GM12864 (cell line): ENCODE data around the gene GALNT14.

Source experiments
- DNase-seq: peaks from one replicate; pipeline ENCODE4 v3.0.0-alpha.2; 2011; ENCODE audit warnings: low read depth
- H3K4me3 ChIP-seq: 2 replicates; pipeline ENCODE4 v1.5.1; 2011; ENCODE audit warnings: mild to moderate bottlenecking, low read depth, low read length, control low read depth
- TF ChIP-seq, protein P1 (sequence below): IDR thresholded peaks from 2 replicates; pipeline ENCODE4 v1.5.1; 2011; ENCODE audit warnings: low read depth, mild to moderate bottlenecking, moderate library complexity, low read length, control low read depth, inconsistent platforms; ENCODE audit errors: missing control alignments

Gene GALNT14

DNA sequence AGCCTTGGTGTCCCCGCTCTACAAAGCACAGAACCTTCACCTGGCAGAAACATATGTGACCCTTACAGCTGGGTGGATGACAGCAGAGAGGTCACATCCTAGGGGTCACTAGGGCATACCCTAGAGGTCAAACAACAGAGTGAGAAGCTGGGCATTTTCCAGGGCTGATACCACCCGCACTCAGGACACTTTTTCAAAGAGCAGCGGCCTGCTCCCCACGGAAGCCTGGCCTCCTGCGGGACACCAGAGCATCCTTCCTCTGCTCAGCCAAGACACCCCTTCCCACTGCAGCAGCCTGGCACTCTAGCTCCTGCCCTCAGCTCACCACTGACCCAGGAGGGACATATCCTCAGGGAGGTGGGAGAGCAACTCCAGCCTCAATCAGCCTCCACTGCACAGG lies 86.0 kb downstream of the GALNT14 start:
- no peak for DNase-seq
- TF ChIP-seq, protein P1, sequence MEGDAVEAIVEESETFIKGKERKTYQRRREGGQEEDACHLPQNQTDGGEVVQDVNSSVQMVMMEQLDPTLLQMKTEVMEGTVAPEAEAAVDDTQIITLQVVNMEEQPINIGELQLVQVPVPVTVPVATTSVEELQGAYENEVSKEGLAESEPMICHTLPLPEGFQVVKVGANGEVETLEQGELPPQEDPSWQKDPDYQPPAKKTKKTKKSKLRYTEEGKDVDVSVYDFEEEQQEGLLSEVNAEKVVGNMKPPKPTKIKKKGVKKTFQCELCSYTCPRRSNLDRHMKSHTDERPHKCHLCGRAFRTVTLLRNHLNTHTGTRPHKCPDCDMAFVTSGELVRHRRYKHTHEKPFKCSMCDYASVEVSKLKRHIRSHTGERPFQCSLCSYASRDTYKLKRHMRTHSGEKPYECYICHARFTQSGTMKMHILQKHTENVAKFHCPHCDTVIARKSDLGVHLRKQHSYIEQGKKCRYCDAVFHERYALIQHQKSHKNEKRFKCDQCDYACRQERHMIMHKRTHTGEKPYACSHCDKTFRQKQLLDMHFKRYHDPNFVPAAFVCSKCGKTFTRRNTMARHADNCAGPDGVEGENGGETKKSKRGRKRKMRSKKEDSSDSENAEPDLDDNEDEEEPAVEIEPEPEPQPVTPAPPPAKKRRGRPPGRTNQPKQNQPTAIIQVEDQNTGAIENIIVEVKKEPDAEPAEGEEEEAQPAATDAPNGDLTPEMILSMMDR = no peak
- H3K4me3 ChIP-seq = no peak overlapping the region

DNA sequence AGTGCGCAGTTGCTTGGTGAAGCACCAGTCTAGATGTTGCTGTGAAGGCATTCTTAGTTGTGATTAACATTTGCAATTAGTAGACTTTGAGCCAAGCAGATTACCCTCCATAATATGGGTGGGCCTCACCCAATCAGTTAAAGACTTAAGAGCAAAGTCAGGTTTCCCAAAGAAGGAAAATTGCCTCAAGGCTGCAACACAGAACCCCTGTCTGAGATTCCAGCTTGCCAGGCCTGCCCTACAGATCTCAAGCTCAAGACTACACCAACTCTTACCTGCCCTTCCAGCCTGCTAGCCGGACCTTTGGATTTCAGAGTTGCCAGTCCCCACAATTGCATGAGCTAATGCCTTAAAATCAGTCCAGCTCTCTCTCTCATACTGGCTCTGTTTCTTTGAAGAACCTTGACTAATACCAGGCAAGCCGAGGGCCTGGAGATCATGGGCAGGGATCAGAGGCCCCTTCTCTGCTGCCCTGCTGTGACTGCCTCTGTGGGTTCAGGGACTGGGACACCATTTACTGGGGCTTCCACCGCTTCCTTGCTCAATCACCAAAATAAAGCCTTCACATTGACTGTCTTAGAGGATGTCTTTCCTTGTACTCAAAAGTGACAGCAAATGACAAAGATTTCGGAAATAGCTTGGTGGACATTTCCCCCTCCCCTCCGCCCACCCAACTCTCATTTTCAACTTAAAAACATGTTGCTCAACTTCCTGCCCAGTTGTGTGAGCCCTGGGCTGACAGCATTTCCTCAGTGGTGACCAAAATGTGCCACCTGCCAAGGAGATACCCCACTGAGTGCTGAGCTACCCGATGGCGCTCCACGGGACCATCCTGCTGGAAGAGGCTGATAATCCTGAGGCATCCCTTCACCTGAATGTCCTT lies 86.7 kb downstream of the GALNT14 start:
- TF ChIP-seq, protein P1 = no peak
- DNase-seq = no peak

DNA sequence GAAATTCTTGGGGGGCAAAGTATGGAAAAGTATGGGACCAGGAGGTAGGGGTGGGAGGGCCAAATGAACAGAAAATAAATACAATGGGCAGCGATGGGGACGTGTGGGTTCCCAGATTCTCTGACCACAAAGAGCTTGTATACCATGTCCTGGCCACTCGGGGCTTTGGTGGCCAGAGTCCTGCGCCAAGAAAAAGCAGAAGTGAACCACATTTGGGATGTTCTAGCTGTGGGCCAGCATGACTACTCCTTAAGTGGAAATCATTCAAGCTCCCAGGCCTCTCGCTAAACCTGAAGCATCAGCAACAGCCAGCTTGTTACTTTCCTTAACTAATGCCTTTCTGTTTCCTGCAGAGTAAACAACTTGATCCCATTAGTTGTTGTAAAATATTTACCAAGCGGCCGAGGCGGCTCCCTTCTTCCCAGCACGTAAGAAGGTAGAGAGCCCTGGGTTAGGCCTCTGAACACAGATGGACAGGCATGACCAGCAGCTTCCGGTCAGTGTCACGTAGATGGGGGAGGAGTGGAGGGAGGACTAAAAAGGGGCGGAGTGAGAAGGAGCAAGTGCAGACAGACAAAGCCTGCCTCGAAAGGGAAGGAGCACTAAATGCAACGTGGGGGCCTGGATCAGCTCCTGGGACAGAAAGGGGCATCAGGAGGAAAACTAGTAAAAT lies 88.2 kb downstream of the GALNT14 start:
- H3K4me3 ChIP-seq = no peak overlapping the region
- DNase-seq = no peak
- TF ChIP-seq, protein P1 = no peak

More for the DNA sequence above, 86.7 kb downstream of the GALNT14 start:
- H3K4me3 ChIP-seq = no peak overlapping the region

DNA sequence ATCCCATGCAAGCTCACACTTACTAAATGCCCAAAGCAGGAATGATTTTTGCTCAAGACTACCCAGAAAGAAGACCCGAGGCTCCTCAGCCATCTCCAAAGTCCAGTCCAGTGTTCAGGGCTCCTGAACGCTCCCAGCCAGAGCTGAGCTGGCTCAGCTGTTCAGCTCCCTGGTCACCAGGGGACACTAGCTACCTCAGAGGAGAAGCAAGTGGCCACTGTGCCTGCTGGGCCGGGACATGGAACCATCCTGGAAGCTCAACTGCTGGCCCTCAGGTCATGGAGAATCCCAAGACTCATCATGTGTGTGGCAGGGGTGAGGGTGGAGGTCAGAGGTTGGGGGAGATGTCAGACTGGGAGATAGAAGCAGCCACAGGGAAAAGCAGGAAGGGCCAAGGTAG lies 89.0 kb downstream of the GALNT14 start:
- no peak overlapping the region for H3K4me3 ChIP-seq
- DNase-seq = no peak
- TF ChIP-seq, protein P1 = no peak

DNA sequence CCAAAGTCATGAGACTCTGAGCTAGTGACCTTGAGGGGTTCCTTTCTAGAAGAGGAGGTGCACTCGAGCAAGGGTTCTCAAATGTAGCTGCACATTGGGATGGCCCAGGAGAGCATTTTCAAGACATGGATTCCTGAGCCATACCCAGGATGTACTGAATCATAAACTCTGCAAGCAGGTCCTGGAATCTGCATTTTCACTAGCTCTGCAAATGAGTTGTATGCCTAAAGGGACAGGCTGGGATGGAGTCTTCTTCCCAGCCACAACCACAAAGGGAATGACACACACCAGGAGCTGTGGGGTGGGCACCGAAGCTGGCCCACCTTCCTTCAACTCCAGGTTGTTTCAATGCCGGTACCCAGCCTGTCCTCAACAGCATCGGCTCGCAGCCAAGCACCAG lies 90.6 kb downstream of the GALNT14 start:
- no peak for DNase-seq
- H3K4me3 ChIP-seq = no peak overlapping the region
- TF ChIP-seq, protein P1 = no peak

DNA sequence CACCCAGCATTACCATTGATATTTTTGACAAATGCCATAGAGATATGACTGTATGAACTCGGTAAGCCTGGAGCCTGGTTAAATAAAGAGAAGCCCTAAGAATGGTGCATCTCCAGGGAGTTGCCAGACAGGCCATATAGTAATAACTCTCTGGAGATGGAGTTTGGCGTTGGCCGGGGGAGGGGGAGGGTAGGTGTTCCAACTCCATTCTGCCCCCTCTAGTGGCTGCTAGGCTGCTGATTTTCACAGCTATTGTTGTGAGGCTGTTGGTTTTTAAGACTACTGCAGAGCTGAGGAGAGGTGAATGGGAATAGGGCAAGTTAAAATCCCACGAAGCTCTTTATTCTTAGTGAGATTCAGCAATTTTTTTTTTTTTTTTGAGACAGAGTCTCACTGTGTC lies 99.9 kb downstream of the GALNT14 start:
- DNase-seq = no peak
- TF ChIP-seq, protein P1 = no peak

More for the DNA sequence above, 99.9 kb downstream of the GALNT14 start:
- no peak overlapping the region for H3K4me3 ChIP-seq
